ENCODE measurements around the gene EIF2B5.
"Not testable (repeated sequence)": the region's sequence is repeated elsewhere in the genome, so short reads cannot be mapped to it uniquely, and the experiment has no call there.

EIF2B5 gene

GRCh38 chr3:184145751-184146270 is 10.7 kb downstream of the EIF2B5 start:
- no peak for DNase-seq (ENCODE audit: low read depth in 2 of 2, low spot score in 1 of 2)

DNA sequence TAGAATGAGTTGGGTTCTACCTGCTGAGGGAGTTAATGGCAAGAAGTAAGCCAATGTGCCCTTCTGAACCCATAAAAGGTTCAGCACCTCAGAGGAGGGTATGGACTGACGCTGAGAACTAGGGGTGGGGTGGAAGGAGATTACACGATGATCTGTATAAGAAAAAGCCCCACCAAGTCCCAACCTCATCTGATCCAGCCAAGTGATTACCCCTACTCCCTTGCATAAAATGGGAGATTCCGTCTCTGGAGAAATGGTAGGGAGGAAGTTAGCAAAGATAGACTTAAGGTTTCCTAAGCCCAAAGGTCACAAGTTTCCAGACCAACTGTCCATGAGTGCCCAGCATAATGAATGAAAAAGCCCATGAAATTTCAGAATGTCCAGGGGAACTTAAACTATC is 12.9 kb downstream of the EIF2B5 start:
- no peak for DNase-seq (ENCODE audit: low read depth in 2 of 2, low spot score in 1 of 2)

DNA sequence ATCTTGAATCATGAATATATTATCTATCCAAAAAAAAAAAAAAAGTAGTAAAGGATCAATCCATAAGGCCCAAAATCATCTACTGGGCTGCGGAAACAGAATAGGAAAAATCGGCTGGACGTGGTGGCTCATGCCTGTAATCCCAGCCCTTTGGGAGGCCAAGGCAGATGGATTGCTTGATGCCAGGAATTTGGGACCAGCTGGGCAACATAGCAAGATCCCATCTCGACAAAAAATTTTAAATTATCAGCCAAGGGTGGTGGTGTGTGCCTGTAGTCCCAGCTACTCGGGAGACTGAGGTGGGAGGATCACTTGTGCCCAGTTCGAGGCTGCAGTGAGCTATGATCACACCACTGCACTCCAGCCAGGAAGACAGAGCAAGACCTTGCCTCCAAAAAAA is 14.0 kb downstream of the EIF2B5 start:
- no peak for DNase-seq (ENCODE audit: low read depth in 2 of 2, low spot score in 1 of 2)

- not testable (repeated sequence) for DNase-seq (ENCODE audit: low read depth in 2 of 2, low spot score in 1 of 2)
These were observed 14.6 kb downstream of the EIF2B5 start for GRCh38 chr3:184149770-184150169.

- no peak for DNase-seq (ENCODE audit: low read depth in 2 of 2, low spot score in 1 of 2)
These were observed 19.9 kb downstream of the EIF2B5 start, which contains the start of gene DVL3 for GRCh38 chr3:184154885-184155643. Gene DVL3 (plus strand): TSS chr3:184155377. CDS start chr3:184155636, 259 bp downstream.

GRCh38 chr3:184155644-184156521 is 20.7 kb downstream of the EIF2B5 start:
- DNase-seq (ENCODE audit: low read depth in 2 of 2, low spot score in 1 of 2), result no peak

DNA sequence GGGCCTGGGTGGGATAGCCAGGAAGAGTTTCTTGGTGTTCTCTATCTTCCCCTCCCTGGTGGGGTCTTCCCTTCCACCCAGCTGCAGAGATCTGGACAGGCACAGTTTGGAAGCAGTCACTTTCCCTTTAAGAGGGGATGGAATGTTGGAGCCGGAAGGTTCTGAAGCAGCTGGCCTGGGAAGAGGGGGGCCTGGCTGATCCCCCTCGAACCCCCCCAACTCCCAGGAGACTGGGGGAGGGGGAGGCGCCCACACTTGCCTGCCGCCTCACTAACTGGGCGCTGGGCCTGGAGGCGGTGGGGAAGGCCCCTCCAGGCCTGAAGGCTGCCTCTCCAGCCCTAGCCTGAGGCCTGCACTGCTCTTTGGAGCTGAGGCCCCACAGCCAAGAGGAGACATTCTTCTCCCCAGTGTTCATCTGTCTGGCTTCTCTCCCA is 21.4 kb downstream of the EIF2B5 start:
- DNase-seq (ENCODE audit: low read depth in 2 of 2, low spot score in 1 of 2), result no peak

- no peak for DNase-seq (ENCODE audit: low read depth in 2 of 2, low spot score in 1 of 2)
These were observed 22.0 kb downstream of the EIF2B5 start for GRCh38 chr3:184157206-184157605.

GRCh38 chr3:184158404-184158803 is 23.2 kb downstream of the EIF2B5 start:
- DNase-seq (ENCODE audit: low read depth in 2 of 2, low spot score in 1 of 2), result no peak

DNA sequence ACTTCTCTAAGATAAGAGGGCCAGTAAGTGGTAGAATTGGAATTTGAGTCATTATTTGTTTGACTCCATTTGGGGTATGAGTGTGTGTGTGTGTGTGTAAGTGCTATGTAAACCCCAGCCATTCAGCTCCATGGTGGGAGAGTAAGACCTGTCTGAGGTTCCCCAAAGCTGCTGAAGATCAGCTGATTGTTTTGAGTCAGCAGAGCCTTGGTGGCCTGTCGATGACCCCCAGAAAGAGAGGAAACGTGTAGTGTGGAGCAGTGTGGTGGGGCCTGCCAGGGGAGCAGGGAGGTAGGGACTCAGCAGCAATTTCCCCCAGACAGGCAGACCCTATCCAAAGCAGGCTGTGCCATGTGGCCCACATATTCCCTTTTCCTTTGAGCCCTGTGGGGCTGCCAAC is 25.3 kb downstream of the EIF2B5 start:
- no peak for DNase-seq (ENCODE audit: low read depth in 2 of 2, low spot score in 1 of 2)

GRCh38 chr3:184162571-184163070 is 27.5 kb downstream of the EIF2B5 start:
- not testable (repeated sequence) for DNase-seq (ENCODE audit: low read depth in 2 of 2, low spot score in 1 of 2)

GRCh38 chr3:184164648-184165330 is 29.6 kb downstream of the EIF2B5 start:
- DNase-seq (ENCODE audit: low read depth in 2 of 2, low spot score in 1 of 2), result no peak

DNA sequence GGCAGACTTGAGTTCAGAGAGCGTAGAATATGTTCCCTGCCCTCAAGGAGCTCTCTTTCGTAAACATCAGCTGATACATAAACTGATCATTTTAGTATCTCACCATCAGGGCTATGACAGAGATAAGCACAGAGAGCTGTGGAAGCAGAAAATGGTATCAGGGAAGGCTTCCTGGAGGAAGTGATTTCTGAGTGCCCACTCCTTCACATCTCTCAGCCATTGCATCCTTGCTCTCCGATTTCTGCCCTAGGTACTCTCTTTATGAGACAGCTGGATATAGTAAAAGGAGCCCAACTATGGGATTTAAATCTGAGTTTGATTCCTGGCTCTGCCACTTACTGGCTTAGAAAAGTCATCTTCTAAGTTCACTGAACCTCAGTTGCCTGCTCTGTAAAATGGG is 30.4 kb downstream of the EIF2B5 start:
- DNase-seq (ENCODE audit: low read depth in 2 of 2, low spot score in 1 of 2), result no peak

- no peak for DNase-seq (ENCODE audit: low read depth in 2 of 2, low spot score in 1 of 2)
These were observed 31.5 kb downstream of the EIF2B5 start for GRCh38 chr3:184166671-184167070.

GRCh38 chr3:184167786-184168185 is 32.6 kb downstream of the EIF2B5 start:
- DNase-seq (ENCODE audit: low read depth in 2 of 2, low spot score in 1 of 2), result no peak

DNA sequence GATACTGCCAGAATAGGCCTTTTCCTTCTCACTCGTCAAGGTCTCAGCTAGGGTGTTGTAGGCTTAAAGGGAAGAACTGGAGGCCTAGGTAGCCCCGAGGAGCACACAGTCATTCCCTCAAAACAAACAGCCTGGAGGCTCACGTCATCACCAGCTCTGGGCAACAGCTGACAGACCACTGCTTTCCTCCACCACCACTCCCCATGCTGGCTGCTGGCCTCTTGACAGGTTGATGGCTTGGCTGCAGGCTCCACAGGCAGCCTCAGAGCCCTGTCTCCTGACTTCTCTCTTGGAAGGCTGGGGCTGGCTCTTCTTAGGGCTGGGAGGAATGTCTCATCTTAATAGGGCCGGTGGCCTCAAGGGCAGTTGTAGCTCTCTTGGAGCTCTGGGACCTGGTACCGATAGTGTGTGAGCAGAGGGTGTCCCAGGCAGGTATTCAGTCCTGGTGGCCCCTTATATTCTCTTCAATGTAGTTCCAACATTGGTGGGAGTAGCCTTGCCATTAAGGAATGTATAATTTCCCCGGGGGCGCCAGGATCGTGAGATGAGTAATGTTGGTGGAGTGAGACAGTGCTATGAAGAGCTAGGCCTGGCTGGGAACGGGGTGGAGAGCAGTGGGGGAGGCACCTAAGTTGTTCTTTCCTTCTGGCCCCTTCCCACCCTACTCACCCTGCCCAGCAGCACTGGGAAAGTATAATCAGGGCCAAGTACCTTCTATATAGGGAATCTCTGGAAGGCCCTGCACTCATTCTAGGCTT is 33.4 kb downstream of the EIF2B5 start:
- no peak for DNase-seq (ENCODE audit: low read depth in 2 of 2, low spot score in 1 of 2)

- no peak for DNase-seq (ENCODE audit: low read depth in 2 of 2, low spot score in 1 of 2)
These were observed 35.0 kb downstream of the EIF2B5 start for GRCh38 chr3:184169896-184170875.

GRCh38 chr3:184171562-184171961 is 36.4 kb downstream of the EIF2B5 start:
- DNase-seq (ENCODE audit: low read depth in 2 of 2, low spot score in 1 of 2), result no peak

DNA sequence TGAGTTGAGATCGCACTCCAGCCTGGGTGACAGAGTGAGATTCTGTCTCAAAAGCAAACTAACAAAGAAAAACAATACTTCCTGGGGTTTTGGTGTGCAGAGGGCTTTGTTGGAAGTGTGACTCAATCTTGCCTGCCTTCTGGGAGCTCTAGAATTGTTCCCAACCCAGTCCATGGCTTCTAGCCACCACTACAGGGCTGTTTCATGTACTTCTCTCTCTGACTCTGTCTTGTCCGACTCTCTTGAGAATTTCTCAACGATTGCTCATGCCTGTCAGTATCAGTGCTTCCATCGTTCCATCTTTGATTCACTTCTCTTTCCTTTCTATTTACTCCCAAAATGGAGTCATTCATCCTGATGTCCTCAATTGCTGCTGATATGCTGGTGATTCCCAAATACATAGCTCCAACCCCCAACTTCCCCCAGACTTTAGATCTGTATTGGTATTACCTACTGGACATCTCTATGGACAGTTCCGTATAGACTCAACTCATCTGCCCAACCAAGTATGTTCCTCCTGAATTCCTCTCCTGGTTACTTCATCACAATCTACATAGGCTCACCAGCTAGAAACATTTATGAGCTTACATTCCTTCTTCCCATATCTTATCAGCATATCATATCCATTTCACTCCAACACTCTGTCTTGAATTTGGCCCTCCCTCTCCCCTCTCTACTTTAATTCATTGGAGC is 37.7 kb downstream of the EIF2B5 start:
- DNase-seq (ENCODE audit: low read depth in 2 of 2, low spot score in 1 of 2), result no peak

All from stimulated activated CD8-positive, alpha-beta memory T cell treated with anti-CD3 and anti-CD28 coated beads, Interleukin-4, amount 100 ng/mL, for 1 hour (primary cell).